Measurements from ENCODE around the gene ARL8A. TPM values are rescaled to one million over a fixed set of nuclear protein-coding genes. Genes with fewer than 3 reads are reported as not detected.

The ARL8A gene
- polyA plus RNA-seq, 1 donor (not counting 4 experiments of a cell fraction or from before 2014, with no cell fraction given) = 58.6 TPM

GRCh38 chr1:202159534-202160371 lies 15.2 kb upstream of the ARL8A start:
- TF ChIP-seq EZH2 (IDR thresholded peaks at IDR 0.05; ENCODE audit: low read length) (no peak), CTCF (optimal IDR thresholded peaks at IDR 0.05 in 1 of 3, IDR thresholded peaks at IDR 0.05 in 1 of 3, conservative IDR thresholded peaks at IDR 0.05 in 1 of 3; ENCODE audit: extremely low read depth in 1 of 3, insufficient read depth in 2 of 3, low read length in 3 of 3) (no peak)
- no peaks in the 10 kb centered on the region for H3K9me3 ChIP-seq (ENCODE audit: control insufficient read depth, low read depth, low read length)
- no peaks in the 10 kb centered on the region for H4K20me1 ChIP-seq (ENCODE audit: control insufficient read depth, extremely low read depth, insufficient read depth, low read length)
- no peak overlapping the region for H2AFZ ChIP-seq (ENCODE audit: control insufficient read depth, low read length)
- no peaks in the 10 kb centered on the region for H3K4me1 ChIP-seq (ENCODE audit: control insufficient read depth, extremely low read depth, insufficient read depth, low read length)
- no peak overlapping the region for H3K4me2 ChIP-seq (ENCODE audit: control insufficient read depth, extremely low read depth, insufficient read depth, low read depth, low read length)
- no peak overlapping the region for H3K4me3 ChIP-seq (ENCODE audit: control insufficient read depth in 2 of 3, extremely low read depth in 1 of 3, insufficient read depth in 2 of 3, low read depth in 1 of 3, low read length in 3 of 3)
- no peak overlapping the region for H3K27ac ChIP-seq (ENCODE audit: control insufficient read depth, insufficient read depth, low read length)
- FAIRE-seq (no peak), DNase-seq (ENCODE audit: low read depth, low spot score) (no peak)
- H3K36me3 ChIP-seq (ENCODE audit: control insufficient read depth in 2 of 2, extremely low read depth in 1 of 2, insufficient read depth in 2 of 2, low read length in 2 of 2) = no peaks in the 10 kb centered on the region
- no peaks in the 10 kb centered on the region for H3K79me2 ChIP-seq (ENCODE audit: control insufficient read depth, insufficient read depth, low read length)
- no peaks in the 10 kb centered on the region for H3K9me1 ChIP-seq (ENCODE audit: control insufficient read depth, extremely low read depth, insufficient read depth, low read length)
- dilution Hi-C loops (cut with MboI; ENCODE audit: extremely low pct_ligation_motif_present, low sequenced_read_pairs) = no loop called here
- peaks cover 9% of the 10 kb centered on the region for H3K27me3 ChIP-seq (ENCODE audit: control insufficient read depth, extremely low read depth, insufficient read depth, low read length)
- no peak overlapping the region for H3K9ac ChIP-seq (ENCODE audit: control insufficient read depth, extremely low read depth, insufficient read depth, low read length)

GRCh38 chr1:202158810-202159533 lies 14.4 kb upstream of the ARL8A start:
- Histone ChIP-seq H3K9me1 (ENCODE audit: control insufficient read depth, extremely low read depth, insufficient read depth, low read length) (no peaks in the 10 kb centered on the region), H3K9me3 (ENCODE audit: control insufficient read depth, low read depth, low read length) (no peaks in the 10 kb centered on the region), H3K79me2 (ENCODE audit: control insufficient read depth, insufficient read depth, low read length) (no peaks in the 10 kb centered on the region), H3K4me2 (ENCODE audit: control insufficient read depth, extremely low read depth, insufficient read depth, low read depth, low read length) (no peak overlapping the region), H3K9ac (ENCODE audit: control insufficient read depth, extremely low read depth, insufficient read depth, low read length) (no peak overlapping the region), H2AFZ (ENCODE audit: control insufficient read depth, low read length) (no peak overlapping the region), H3K27ac (ENCODE audit: control insufficient read depth, insufficient read depth, low read length) (no peak overlapping the region), H4K20me1 (ENCODE audit: control insufficient read depth, extremely low read depth, insufficient read depth, low read length) (no peaks in the 10 kb centered on the region), H3K27me3 (ENCODE audit: control insufficient read depth, extremely low read depth, insufficient read depth, low read length) (peaks cover 1% of the 10 kb centered on the region), H3K4me1 (ENCODE audit: control insufficient read depth, extremely low read depth, insufficient read depth, low read length) (no peaks in the 10 kb centered on the region), H3K4me3 (ENCODE audit: control insufficient read depth in 2 of 3, extremely low read depth in 1 of 3, insufficient read depth in 2 of 3, low read depth in 1 of 3, low read length in 3 of 3) (no peak overlapping the region), H3K36me3 (ENCODE audit: control insufficient read depth in 2 of 2, extremely low read depth in 1 of 2, insufficient read depth in 2 of 2, low read length in 2 of 2) (no peaks in the 10 kb centered on the region)
- no peak for FAIRE-seq
- no peak for TF ChIP-seq EZH2 (IDR thresholded peaks at IDR 0.05; ENCODE audit: low read length)
- no peak for TF ChIP-seq CTCF (optimal IDR thresholded peaks at IDR 0.05 in 1 of 3, IDR thresholded peaks at IDR 0.05 in 1 of 3, conservative IDR thresholded peaks at IDR 0.05 in 1 of 3; ENCODE audit: extremely low read depth in 1 of 3, insufficient read depth in 2 of 3, low read length in 3 of 3)
- dilution Hi-C loops (cut with MboI; ENCODE audit: extremely low pct_ligation_motif_present, low sequenced_read_pairs) = no loop called here
- no peak for DNase-seq (ENCODE audit: low read depth, low spot score)
